OCI-LY7 (cell line): ENCODE data around the gene NDUFS6.

Source experiments
- CTCF ChIP-seq: fragments of 200-600 bp; sonication (generic); conservative IDR thresholded peaks from 2 replicates; pipeline ENCODE4 v1.5.1; 2014; ENCODE audit warnings: mild to moderate bottlenecking, antibody characterized with exemption, low read length, moderate library complexity, mixed read lengths
- EZH2phosphoT487 ChIP-seq: fragments of 200-600 bp; sonication (generic); IDR thresholded peaks from 2 replicates; pipeline ENCODE4 v1.6.1; 2018; ENCODE audit warnings: low read depth, borderline replicate concordance, mild to moderate bottlenecking, mixed run types, antibody characterized with exemption, low read length, moderate library complexity, mixed read lengths

- TF ChIP-seq CTCF (no peak), EZH2phosphoT487 (no peak)
These were observed 46.5 kb upstream of the NDUFS6 start for GRCh38 chr5:1754531-1755220.
